Transverse colon (tissue), 4 donors: Measurements from ENCODE around the gene TSGA10. TPM values are rescaled to one million over a fixed set of nuclear protein-coding genes. Genes with fewer than 3 reads are reported as not detected.

Experiments used
- DNase-seq: peaks from one replicate; pipeline ENCODE4 v3.0.0-alpha.2; 2019
- H3K27ac ChIP-seq, 4 donors: fragments of 200-600 bp; sonication (generic); 2 replicates each; pipeline ENCODE4 v1.5.1; 2016 to 2018; ENCODE audit warnings: inconsistent platforms in 4 of 4
- H3K27me3 ChIP-seq: fragments of 200-600 bp; sonication (generic); 2 replicates; pipeline ENCODE4 v1.5.1; 2017; ENCODE audit warnings: inconsistent platforms
- H3K36me3 ChIP-seq, 4 donors: fragments of 200-600 bp; sonication (generic); 2 replicates each; pipeline ENCODE4 v1.5.1; 2017 to 2019; ENCODE audit warnings: inconsistent platforms in 4 of 4
- H3K4me1 ChIP-seq, 4 donors: fragments of 200-600 bp; sonication (generic); 2 replicates each; pipeline ENCODE4 v1.5.1; 2017 to 2020; ENCODE audit warnings: inconsistent platforms in 4 of 4
- H3K4me3 ChIP-seq, 4 donors: fragments of 200-600 bp; sonication (generic); 1 replicate in 1 of 4; 2 replicates in 3 of 4; pipeline versions ENCODE4 v1.5.1 to v1.6.1; 2017 to 2019; ENCODE audit warnings: inconsistent platforms in 4 of 4
- H3K9me3 ChIP-seq, 2 donors: fragments of 200-600 bp; sonication (generic); 2 replicates each; pipeline ENCODE4 v1.5.1; 2017 to 2019; ENCODE audit warnings: inconsistent platforms in 2 of 2
- CTCF ChIP-seq, 5 experiments: fragments of 200-600 bp in 3 of 5; fragments of 450-650 bp in 2 of 5; sonication (generic) in 3 of 5; IDR thresholded peaks; 1 replicate in 2 of 5; 2 replicates in 3 of 5; pipeline ENCODE4 v1.5.1; 2016 to 2017; ENCODE audit warnings: antibody characterized with exemption in 5 of 5, inconsistent platforms in 3 of 5, mild to moderate bottlenecking in 2 of 5, moderate library complexity in 1 of 5
- EP300 ChIP-seq: sonication (generic); formaldehyde crosslinking; IDR thresholded peaks from one replicate; pipeline ENCODE4 v1.6.1; 2017; ENCODE audit warnings: antibody characterized with exemption, low read depth
- POLR2A ChIP-seq: fragments of 450-650 bp; IDR thresholded peaks from one replicate; pipeline ENCODE4 v1.6.1; 2016; ENCODE audit warnings: antibody characterized with exemption, mild to moderate bottlenecking, moderate library complexity
- POLR2AphosphoS5 ChIP-seq, 3 donors: sonication (generic); formaldehyde crosslinking; IDR thresholded peaks; one replicate each; pipeline ENCODE4 v1.6.1; 2016; ENCODE audit warnings: antibody characterized with exemption in 3 of 3
- WGBS, 2 donors: methylation state at CpG; one replicate each; pipeline ENCODE4 v1.1.5; 2018; ENCODE audit warnings: low coverage in 1 of 2; 5-methylcytosine and 5-hydroxymethylcytosine counted together
- in situ Hi-C, 4 donors: fragments of 200-750 bp; cut with MboI; loops; one replicate each; pipeline versions ENCODE4 v1.15.0 to v1.15.1; 2017; ENCODE audit warnings: low sequenced_read_pairs in 3 of 4, low pct_ligation_motif_present in 1 of 4, low pct_unique_long_range_greater_than_20kb in 1 of 4
- intact Hi-C: fragments of 100-400 bp; cut with DNase I; formaldehyde crosslinking; loops from one replicate; pipeline ENCODE4 v1.15.1; 2023; ENCODE audit warnings: low total_unique reads
- total RNA-seq, 4 donors: library from RNA; depleted of rRNA; stranded (reverse); fragments of >200 nt; gene quantifications; one replicate each; pipeline ENCODE4 v1.1.0, GENCODE V29; 2016

Gene TSGA10
- total RNA-seq, 4 donors from 2014 or later, result 7.5 to 18.5 (median 13.6) TPM

DNA sequence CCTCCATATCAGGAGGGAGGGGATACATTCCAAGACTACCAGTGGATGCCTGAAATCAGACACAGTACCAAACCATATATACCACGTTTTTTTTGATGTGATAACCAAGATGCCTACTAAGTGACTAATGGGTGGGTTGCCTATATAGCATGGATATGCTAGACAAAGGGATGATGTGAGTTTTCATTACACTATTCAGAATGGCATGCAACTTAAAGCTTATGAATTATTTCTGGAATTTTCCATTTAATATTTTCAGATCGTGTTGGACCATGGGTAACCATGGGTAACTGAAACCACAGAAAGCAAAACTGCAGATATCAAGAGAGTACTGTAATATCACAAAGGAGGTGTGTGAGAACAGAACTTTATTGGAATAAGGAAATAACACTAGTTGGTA lies 179.1 kb downstream of the TSGA10 start:
- no peak for TF ChIP-seq POLR2AphosphoS5 (IDR thresholded peaks at IDR 0.05)
- TF ChIP-seq EP300, result no peak
- TF ChIP-seq CTCF (IDR thresholded peaks at IDR 0.05), result no peak
- TF ChIP-seq POLR2A, result no peak
- H3K4me1 ChIP-seq, result no peaks in the 10 kb centered on the region
- 58 to 64% methylated on average over 2 of the region's 2 CpGs for WGBS, 2 donors
- peaks cover 11 to 12% of the 10 kb centered on the region in 2 donors for H3K9me3 ChIP-seq
- H3K4me3 ChIP-seq, result no peak overlapping the region
- H3K27me3 ChIP-seq, result peaks cover 6% of the 10 kb centered on the region
- intact Hi-C loops (no loop called here), in situ Hi-C loops (no loop called here)
- no peak for DNase-seq
- no peak overlapping the region for H3K27ac ChIP-seq
- H3K36me3 ChIP-seq, result no peaks in the 10 kb centered on the region

- intact Hi-C loops, result no loop called here
- no peak overlapping the region for H3K4me3 ChIP-seq
- no peak overlapping the region for H3K27ac ChIP-seq
- TF ChIP-seq POLR2AphosphoS5 (IDR thresholded peaks at IDR 0.05) (no peak), POLR2A (no peak), EP300 (no peak), CTCF (IDR thresholded peaks at IDR 0.05) (no peak)
- in situ Hi-C loops, result no loop called here
- no peaks in the 10 kb centered on the region for H3K36me3 ChIP-seq
- H3K27me3 ChIP-seq, result peaks cover 6% of the 10 kb centered on the region
- H3K9me3 ChIP-seq, result peaks cover 12 to 26% of the 10 kb centered on the region in 2 donors
- 96 to 100% methylated on average over 1 of the region's 1 CpG for WGBS, 2 donors
- DNase-seq, result no peak
- H3K4me1 ChIP-seq, result no peaks in the 10 kb centered on the region
Observed at GRCh38 chr2:98972582-98973167, 182.1 kb downstream of the TSGA10 start.

GRCh38 chr2:98959810-98960507 lies 194.8 kb downstream of the TSGA10 start:
- no peaks in the 10 kb centered on the region for H3K27me3 ChIP-seq
- H3K36me3 ChIP-seq, result no peaks in the 10 kb centered on the region
- in situ Hi-C loops (no loop called here), intact Hi-C loops (no loop called here)
- WGBS, 2 donors, result 71 to 78% methylated on average over 6 to 7 of the region's 7 CpGs
- TF ChIP-seq POLR2AphosphoS5 (IDR thresholded peaks at IDR 0.05) (no peak), EP300 (no peak), POLR2A (no peak), CTCF (IDR thresholded peaks at IDR 0.05) (no peak)
- no peaks in the 10 kb centered on the region for H3K4me1 ChIP-seq
- DNase-seq, result no peak
- H3K27ac ChIP-seq, result no peak overlapping the region
- no peak overlapping the region for H3K4me3 ChIP-seq
- H3K9me3 ChIP-seq, result peaks cover 0 to 4% of the 10 kb centered on the region in 2 donors

GRCh38 chr2:98952966-98953365 lies 201.8 kb downstream of the TSGA10 start:
- no peaks in the 10 kb centered on the region for H3K36me3 ChIP-seq
- H3K27me3 ChIP-seq, result peaks cover 15% of the 10 kb centered on the region
- in situ Hi-C loops, result no loop called here
- WGBS, 2 donors, result 70 to 77% methylated on average over 4 of the region's 4 CpGs
- intact Hi-C loops, result no loop called here
- no peak overlapping the region for H3K4me3 ChIP-seq
- no peak for TF ChIP-seq POLR2A
- no peak for TF ChIP-seq EP300
- no peak for TF ChIP-seq POLR2AphosphoS5 (IDR thresholded peaks at IDR 0.05)
- TF ChIP-seq CTCF (IDR thresholded peaks at IDR 0.05), result no peak
- H3K4me1 ChIP-seq, result peaks cover 0 to 3% (median 0%) of the 10 kb centered on the region in 4 donors
- no peak for DNase-seq
- no peak overlapping the region for H3K27ac ChIP-seq
- H3K9me3 ChIP-seq, result no peaks in the 10 kb centered on the region
